K562 (cell line): ENCODE results near the gene ZNF669. TPM values are rescaled to one million over a fixed set of nuclear protein-coding genes. Genes with fewer than 3 reads are reported as not detected.

ENCODE experiments used
- BMI1 ChIP-seq: fragments of 150-350 bp; IDR thresholded peaks from 2 replicates; pipeline ENCODE4 v1.6.1; 2014; ENCODE audit warnings: low read length
- BRF1 ChIP-seq: IDR thresholded peaks from 3 replicates; pipeline ENCODE4 v1.6.1; 2011; ENCODE audit warnings: borderline replicate concordance, mild to moderate bottlenecking; ENCODE audit not compliant: insufficient read length; ENCODE audit errors: extremely low read depth
- ELF1 ChIP-seq: fragments of 200-800 bp; sonication (Bioruptor generic); IDR thresholded peaks from 2 replicates; pipeline ENCODE4 v1.6.1; 2016; ENCODE audit warnings: missing genetic modification characterization, missing compliant biosample characterization
- EP300 ChIP-seq: IDR thresholded peaks from 2 replicates; pipeline ENCODE4 v1.6.1; 2012; ENCODE audit warnings: low read length, improper control_type of control experiment
- FOXK2 ChIP-seq, 2 experiments: fragments of 450-650 bp; IDR thresholded peaks in 1 of 2; conservative IDR thresholded peaks in 1 of 2; 2 replicates each; pipeline ENCODE4 v1.6.1; 2016; ENCODE audit warnings: low read depth in 2 of 2, mild to moderate bottlenecking in 1 of 2
- GABPA ChIP-seq: fragments of 200-800 bp; sonication (Bioruptor generic); conservative IDR thresholded peaks from 2 replicates; pipeline ENCODE4 v1.6.1; 2016; ENCODE audit warnings: low read depth, missing genetic modification characterization, missing compliant biosample characterization
- HDGF ChIP-seq: fragments of 450-650 bp; IDR thresholded peaks from 2 replicates; pipeline ENCODE4 v1.6.1; 2016
- JUND ChIP-seq, 2 experiments: IDR thresholded peaks; 2 replicates in 1 of 2; 3 replicates in 1 of 2; pipeline ENCODE4 v1.6.1; 2011; ENCODE audit warnings: borderline replicate concordance in 2 of 2, low read depth in 2 of 2, low read length in 2 of 2, improper control_type of control experiment in 1 of 2, missing biosample characterization in 1 of 2, missing genetic modification characterization in 1 of 2, missing genetic modification reagents in 1 of 2
- KHSRP ChIP-seq: fragments of 450-650 bp; IDR thresholded peaks from 2 replicates; pipeline ENCODE4 v1.6.1; 2017
- KLF16 ChIP-seq: IDR thresholded peaks from 2 replicates; pipeline ENCODE4 v1.6.1; 2016; ENCODE audit warnings: antibody characterized with exemption
- NCOA2 ChIP-seq, 2 experiments: fragments of 450-650 bp; IDR thresholded peaks; 2 replicates each; pipeline ENCODE4 v1.6.1; 2018; ENCODE audit warnings: mild to moderate bottlenecking in 2 of 2, moderate library complexity in 1 of 2; ENCODE audit not compliant: partially characterized antibody in 2 of 2
- NCOA4 ChIP-seq: fragments of 450-650 bp; IDR thresholded peaks from 2 replicates; pipeline ENCODE4 v1.6.1; 2018; ENCODE audit warnings: mild to moderate bottlenecking; ENCODE audit not compliant: partially characterized antibody
- POLR2AphosphoS2 ChIP-seq: IDR thresholded peaks from 2 replicates; pipeline ENCODE4 v1.6.1; 2012; ENCODE audit warnings: low read length, improper control_type of control experiment
- PREB ChIP-seq: sonication (generic); formaldehyde crosslinking; IDR thresholded peaks from 2 replicates; pipeline ENCODE4 v1.8.1; 2023; ENCODE audit warnings: mild to moderate bottlenecking, missing genetic modification reagents
- STAG1 ChIP-seq: sonication (generic); formaldehyde crosslinking; IDR thresholded peaks from 2 replicates; pipeline ENCODE4 v1.5.0; 2020; ENCODE audit warnings: missing genetic modification reagents, borderline replicate concordance
- TAF1 ChIP-seq: IDR thresholded peaks from 2 replicates; pipeline ENCODE4 v1.6.1; 2011; ENCODE audit warnings: mild to moderate bottlenecking, low read length, moderate library complexity; ENCODE audit not compliant: insufficient read depth, control insufficient read depth, severe bottlenecking; ENCODE audit errors: extremely low read depth
- TCFL5 ChIP-seq: fragments of 250-450 bp; sonication (Bioruptor Pico); conservative IDR thresholded peaks from 2 replicates; pipeline ENCODE4 v1.6.1; 2021; ENCODE audit warnings: mild to moderate bottlenecking, moderate library complexity, matching md5 sums
- TSHZ1 ChIP-seq: fragments of 250-450 bp; sonication (Bioruptor Pico); IDR thresholded peaks from 2 replicates; pipeline ENCODE4 v1.4.0; 2020; ENCODE audit warnings: mild to moderate bottlenecking, moderate library complexity
- USF2 ChIP-seq: sonication (generic); formaldehyde crosslinking; IDR thresholded peaks from 2 replicates; pipeline ENCODE4 v1.5.0; 2020; ENCODE audit warnings: missing genetic modification reagents
- ZBED1 ChIP-seq: IDR thresholded peaks from 2 replicates; pipeline ENCODE4 v1.6.1; 2014
- ZC3H8 ChIP-seq: fragments of 450-650 bp; IDR thresholded peaks from 2 replicates; pipeline ENCODE4 v1.6.1; 2017
- ZNF282 ChIP-seq: sonication (generic); formaldehyde crosslinking; IDR thresholded peaks from 2 replicates; pipeline ENCODE4 v1.8.1; 2023; ENCODE audit warnings: missing genetic modification reagents
- ZNF347 ChIP-seq: fragments of 450-650 bp; formaldehyde crosslinking; IDR thresholded peaks from 2 replicates; pipeline ENCODE4 v1.4.0; 2020; ENCODE audit warnings: low read depth, mild to moderate bottlenecking, moderate library complexity
- polyA plus RNA-seq, 8 experiments: library from polyadenylated mRNA; depleted of rRNA in 4 of 8; stranded (reverse) in 5 of 8; unstranded in 3 of 8; fragments of >200 nt; fragmentation: Nextera tagmentation in 2 of 8; fragmentation: Illumina TruSeq in 1 of 8; extraction: Ambion mirVana in 2 of 8; extraction: Trizol in 1 of 8; gene quantifications; 2 replicates each; pipeline versions ENCODE4 v1.2.1 to v1.2.3, GENCODE V29; 2011 to 2014; ENCODE audit warnings: inconsistent platforms in 1 of 8, missing spikeins in 1 of 8
- total RNA-seq, 7 experiments: library from RNA; depleted of rRNA in 6 of 7; stranded (reverse); fragments of >200 nt in 6 of 7; fragmentation: Illumina TruSeq in 2 of 7; extraction: Trizol in 2 of 7; gene quantifications; 2 replicates each; pipeline versions ENCODE4 v1.2.1 to v1.2.3, GENCODE V29; 2011 to 2021; ENCODE audit warnings: low replicate concordance in 1 of 7
- TF ChIP-seq, protein P1 (sequence below): fragments of 250-450 bp; sonication (Bioruptor Pico); IDR thresholded peaks from 2 replicates; pipeline ENCODE4 v1.8.0; 2022; ENCODE audit warnings: moderate library complexity, mild to moderate bottlenecking, inconsistent platforms

ZNF669 gene
- total and polyA plus RNA-seq, 9 of the 15 experiments (the other 6 are each of a cell fraction or from before 2014, with no cell fraction given), result 5.3 to 18.3 (median 10.2) TPM

DNA sequence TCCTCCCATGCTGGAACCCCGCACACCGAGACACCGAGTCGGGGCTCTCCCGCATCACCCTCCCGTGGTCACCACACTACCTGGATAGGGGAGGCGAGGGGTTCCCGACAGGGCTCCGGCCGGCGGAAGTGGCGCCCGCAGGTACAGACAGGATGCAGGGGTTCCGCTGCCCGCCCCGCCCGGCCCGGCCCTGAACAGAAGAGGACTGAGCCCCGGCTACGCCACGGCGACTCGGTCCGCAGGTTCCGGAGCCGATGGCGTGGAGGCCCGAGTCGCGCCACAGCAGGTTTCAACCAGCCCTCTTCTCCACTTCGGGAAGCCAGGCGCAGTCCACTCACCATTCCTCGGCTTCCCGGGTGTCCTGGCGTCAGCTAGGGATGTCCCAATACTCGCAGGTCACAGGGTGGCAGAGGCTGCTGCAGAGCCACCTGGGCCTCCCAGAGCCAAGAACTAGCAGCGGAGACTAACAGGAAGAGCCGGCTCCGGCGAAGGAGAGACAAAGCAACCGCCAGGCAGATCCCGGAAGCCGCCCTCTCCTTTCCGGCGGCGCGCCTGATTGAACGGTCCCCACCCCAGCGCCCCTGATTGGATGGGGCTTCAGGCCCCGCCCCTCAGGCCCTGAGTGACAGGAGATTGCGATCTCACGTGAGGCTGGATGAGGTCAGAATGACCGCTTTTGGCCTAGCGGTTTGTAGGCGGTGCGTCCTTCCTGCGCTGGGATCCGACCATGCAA is at the start of gene ZNF669 (continued):
- TF ChIP-seq GABPA (tag) (peak; percentile 97), PREB (CRISPR knock-in tag) (no peak), ZBED1 (no peak), HDGF (no peak), KLF16 (no peak), ZNF347 (CRISPR knock-in tag) (no peak), NCOA2 (IDR thresholded peaks at IDR 0.05; ENCODE audit: partially characterized antibody in 2 of 2) (no peak), ZNF282 (CRISPR knock-in tag) (no peak), STAG1 (no peak), BRF1 (no peak), POLR2AphosphoS2 (no peak), FOXK2 (conservative IDR thresholded peaks at IDR 0.05 in 1 of 2, IDR thresholded peaks at IDR 0.05 in 1 of 2; ENCODE audit: low read depth in 2 of 2) (no peak; a peak in 2 of 4 replicates), TSHZ1 (CRISPR knock-in tag) (no peak), EP300 (peak; percentile 72), JUND (IDR thresholded peaks at IDR 0.05; ENCODE audit: borderline replicate concordance, low read depth, low read length) (peak; percentile 99), JUND (tag; IDR thresholded peaks at IDR 0.05; ENCODE audit: borderline replicate concordance, low read depth, low read length) (peak; percentile 96; the same call in 2 of the 3 replicates), BMI1 (no peak), ZC3H8 (no peak), ELF1 (peak; percentile 95), KHSRP (no peak), USF2 (peak; percentile 52; the same call in 1 of the 2 replicates), TCFL5 (CRISPR knock-in tag) (no peak), NCOA4 (no peak), TAF1 (peak; percentile 87)
- TF ChIP-seq, protein P1, sequence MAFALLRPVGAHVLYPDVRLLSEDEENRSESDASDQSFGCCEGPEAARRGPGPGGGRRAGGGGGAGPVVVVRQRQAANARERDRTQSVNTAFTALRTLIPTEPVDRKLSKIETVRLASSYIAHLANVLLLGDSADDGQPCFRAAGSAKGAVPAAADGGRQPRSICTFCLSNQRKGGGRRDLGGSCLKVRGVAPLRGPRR (CRISPR knock-in tag), result no peak
